ENCODE results near the gene TIFAB. TPM values are rescaled to one million over a fixed set of nuclear protein-coding genes. Genes with fewer than 3 reads are reported as not detected.

The TIFAB gene
- total RNA-seq, 1 donor from 2014 or later = 0.30 TPM

DNA sequence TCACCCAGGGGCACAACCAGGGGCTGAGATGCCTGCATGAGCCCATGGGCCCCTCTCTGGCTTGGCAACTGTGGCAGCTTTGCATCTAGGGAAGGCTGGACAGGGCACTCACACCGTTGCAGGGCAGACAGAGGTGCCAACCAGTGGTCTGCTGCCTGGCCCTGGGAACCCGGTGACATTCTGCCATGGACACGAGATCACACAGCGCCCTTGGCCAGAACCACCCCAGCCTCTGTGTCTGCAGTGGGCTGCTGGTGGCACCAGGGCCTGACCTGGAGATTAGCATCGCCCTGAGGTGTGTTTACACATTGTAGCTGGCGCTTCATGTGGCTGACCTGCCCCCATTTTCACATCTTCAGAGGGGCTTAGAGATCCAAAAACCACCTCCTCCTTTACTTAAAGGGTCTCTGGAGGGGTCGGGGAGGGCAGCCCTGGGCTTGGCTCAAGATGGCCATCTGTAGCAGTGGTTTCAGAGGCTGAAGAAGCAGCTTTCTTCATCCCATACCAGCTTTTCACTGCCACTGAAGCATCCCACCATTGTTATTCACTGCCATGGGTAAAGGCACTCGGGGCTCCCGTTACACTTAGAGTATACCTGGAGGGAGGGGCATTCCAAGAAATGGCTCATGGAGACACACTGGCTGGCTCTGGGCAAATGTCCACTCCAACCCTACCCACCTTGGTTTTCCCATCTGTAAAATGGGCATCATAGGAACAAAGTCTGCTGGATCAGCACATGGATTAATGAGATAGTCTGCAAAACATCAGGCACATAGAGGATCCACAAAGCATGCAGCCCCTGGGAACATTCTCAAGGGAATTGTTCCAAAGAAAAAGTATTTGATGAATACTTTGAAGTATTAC, 16.5 kb downstream of the TIFAB start:
- TF ChIP-seq CTCF (IDR thresholded peaks at IDR 0.05) = no peak
- no peak for DNase-seq
- intact Hi-C loops (cut with DNase I) = no loop called here
- no peaks in the 10 kb centered on the region for H3K36me3 ChIP-seq
- H3K4me1 ChIP-seq = peaks cover 27% of the 10 kb centered on the region
- no peak overlapping the region for H3K4me3 ChIP-seq
- no peak overlapping the region for H3K27ac ChIP-seq
- peaks cover 17% of the 10 kb centered on the region for H3K27me3 ChIP-seq (ENCODE audit: low read depth)
- no peaks in the 10 kb centered on the region for H3K9me3 ChIP-seq
- ATAC-seq = no peak

GRCh38 chr5:135434591-135435466, 17.3 kb downstream of the TIFAB start:
- intact Hi-C loops (cut with DNase I) = no loop called here
- Histone ChIP-seq H3K4me3 (no peak overlapping the region), H3K27me3 (ENCODE audit: low read depth) (peaks cover 17% of the 10 kb centered on the region), H3K4me1 (peaks cover 27% of the 10 kb centered on the region), H3K36me3 (no peaks in the 10 kb centered on the region), H3K9me3 (no peaks in the 10 kb centered on the region), H3K27ac (peak overlapping the region; percentile 55)
- DNase-seq = no peak
- no peak for ATAC-seq
- TF ChIP-seq CTCF (IDR thresholded peaks at IDR 0.05) = no peak

- Histone ChIP-seq H3K27ac (peak overlapping the region; percentile 55), H3K4me1 (peaks cover 27% of the 10 kb centered on the region)
- intact Hi-C loops (cut with DNase I) = no loop called here
Measured at GRCh38 chr5:135433681-135434426, 18.3 kb downstream of the TIFAB start.

GRCh38 chr5:135432113-135432512, 20.0 kb downstream of the TIFAB start:
- H3K4me3 ChIP-seq = no peak overlapping the region
- H3K27ac ChIP-seq = no peak overlapping the region
- no peak for TF ChIP-seq CTCF (IDR thresholded peaks at IDR 0.05)
- intact Hi-C loops (cut with DNase I) = no loop called here
- H3K27me3 ChIP-seq (ENCODE audit: low read depth) = peaks cover 17% of the 10 kb centered on the region
- ATAC-seq = no peak
- peaks cover 19% of the 10 kb centered on the region for H3K4me1 ChIP-seq
- no peak for DNase-seq
- H3K36me3 ChIP-seq = no peaks in the 10 kb centered on the region
- H3K9me3 ChIP-seq = peaks cover 5% of the 10 kb centered on the region

More at GRCh38 chr5:135433681-135434426, 18.3 kb downstream of the TIFAB start:
- no peak overlapping the region for H3K4me3 ChIP-seq
- no peak for TF ChIP-seq CTCF (IDR thresholded peaks at IDR 0.05)
- peaks cover 17% of the 10 kb centered on the region for H3K27me3 ChIP-seq (ENCODE audit: low read depth)
- ATAC-seq = peak; percentile 50 to 65
- no peaks in the 10 kb centered on the region for H3K9me3 ChIP-seq
- no peak for DNase-seq
- no peaks in the 10 kb centered on the region for H3K36me3 ChIP-seq

DNA sequence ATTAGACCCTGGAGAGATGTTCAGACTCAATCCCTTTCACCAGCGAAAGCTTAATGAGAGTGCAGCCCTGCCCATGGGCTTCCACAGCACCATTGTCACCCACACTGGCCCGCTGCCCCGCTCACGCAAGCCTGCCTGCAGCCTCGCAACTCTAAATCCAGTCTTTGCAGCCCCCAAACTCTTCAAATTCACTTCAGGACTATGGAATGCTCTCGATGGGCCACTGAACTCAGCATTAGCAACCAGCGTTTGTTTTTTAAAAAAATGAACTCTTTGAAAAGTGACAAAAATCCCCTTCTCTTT, 22.1 kb downstream of the TIFAB start:
- Histone ChIP-seq H3K27ac (no peak overlapping the region), H3K4me3 (no peak overlapping the region), H3K9me3 (peaks cover 5% of the 10 kb centered on the region), H3K4me1 (peaks cover 9% of the 10 kb centered on the region), H3K36me3 (no peaks in the 10 kb centered on the region), H3K27me3 (ENCODE audit: low read depth) (peaks cover 12% of the 10 kb centered on the region)
- intact Hi-C loops (cut with DNase I) = no loop called here
- no peak for TF ChIP-seq CTCF (IDR thresholded peaks at IDR 0.05)
- ATAC-seq = no peak
- no peak for DNase-seq

All from lower lobe of right lung (tissue), 2 donors.